GM13977 (cell line): ENCODE data around the gene CFAP54.

ENCODE experiments used
- DNase-seq: peaks from one replicate; pipeline ENCODE4 v3.0.0; 2012; ENCODE audit warnings: low spot score
- in situ Hi-C: fragments of 300-500 bp; cut with MboI; formaldehyde crosslinking; loops from one replicate; pipeline ENCODE4 v1.12.0; 2022; ENCODE audit warnings: low sequenced_read_pairs, low pct_unique_long_range_greater_than_20kb, mixed read lengths, inconsistent platforms; ENCODE audit not compliant: unreplicated experiment
- TF ChIP-seq, protein P1 (sequence below): IDR thresholded peaks from 2 replicates; pipeline ENCODE4 v1.5.1; 2012; ENCODE audit warnings: mild to moderate bottlenecking, control low read depth; ENCODE audit not compliant: insufficient read depth; ENCODE audit errors: extremely low read depth, missing control alignments

CFAP54 gene

DNA sequence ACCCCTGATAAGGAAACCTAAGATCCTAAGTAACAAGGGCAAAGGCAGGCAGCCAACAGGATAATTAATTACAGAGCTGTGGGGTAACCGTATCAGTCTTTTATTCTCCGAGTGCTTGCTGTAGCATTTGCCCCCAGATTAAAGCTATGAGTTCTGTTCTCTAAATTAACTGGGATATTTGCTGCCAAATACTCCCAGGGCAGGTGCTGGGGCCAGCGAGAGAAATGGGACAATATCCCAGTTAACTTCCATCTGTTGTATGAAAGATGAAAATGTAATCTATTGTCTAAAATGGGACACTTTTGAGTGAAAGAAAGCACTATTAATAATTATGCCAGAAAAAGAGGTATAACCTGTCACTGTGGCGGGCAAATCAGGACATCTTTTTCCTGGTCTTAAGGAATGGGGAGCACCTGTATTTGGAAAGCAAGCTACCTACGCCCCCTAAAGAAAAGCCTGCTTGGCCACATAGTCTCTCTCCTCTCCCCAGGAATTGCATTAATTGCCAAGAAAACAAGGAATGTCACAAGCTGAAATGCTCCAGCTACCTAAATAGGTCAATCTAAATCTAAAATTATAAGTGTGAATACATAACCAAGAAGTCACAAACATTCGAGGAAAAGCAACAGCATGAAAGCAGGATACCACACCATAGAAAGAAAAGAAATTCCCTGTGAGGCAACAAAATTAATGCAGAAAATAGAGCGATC is 26.7 kb upstream of the CFAP54 start:
- in situ Hi-C loops, result no loop called here
- DNase-seq, result no peak
- TF ChIP-seq, protein P1, sequence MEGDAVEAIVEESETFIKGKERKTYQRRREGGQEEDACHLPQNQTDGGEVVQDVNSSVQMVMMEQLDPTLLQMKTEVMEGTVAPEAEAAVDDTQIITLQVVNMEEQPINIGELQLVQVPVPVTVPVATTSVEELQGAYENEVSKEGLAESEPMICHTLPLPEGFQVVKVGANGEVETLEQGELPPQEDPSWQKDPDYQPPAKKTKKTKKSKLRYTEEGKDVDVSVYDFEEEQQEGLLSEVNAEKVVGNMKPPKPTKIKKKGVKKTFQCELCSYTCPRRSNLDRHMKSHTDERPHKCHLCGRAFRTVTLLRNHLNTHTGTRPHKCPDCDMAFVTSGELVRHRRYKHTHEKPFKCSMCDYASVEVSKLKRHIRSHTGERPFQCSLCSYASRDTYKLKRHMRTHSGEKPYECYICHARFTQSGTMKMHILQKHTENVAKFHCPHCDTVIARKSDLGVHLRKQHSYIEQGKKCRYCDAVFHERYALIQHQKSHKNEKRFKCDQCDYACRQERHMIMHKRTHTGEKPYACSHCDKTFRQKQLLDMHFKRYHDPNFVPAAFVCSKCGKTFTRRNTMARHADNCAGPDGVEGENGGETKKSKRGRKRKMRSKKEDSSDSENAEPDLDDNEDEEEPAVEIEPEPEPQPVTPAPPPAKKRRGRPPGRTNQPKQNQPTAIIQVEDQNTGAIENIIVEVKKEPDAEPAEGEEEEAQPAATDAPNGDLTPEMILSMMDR, result no peak

- TF ChIP-seq, protein P1, result no peak
- DNase-seq, result no peak
- in situ Hi-C loops, result no loop called here
These were observed 23.5 kb upstream of the CFAP54 start for GRCh38 chr12:96465896-96466295.

- TF ChIP-seq, protein P1, result no peak
- DNase-seq, result no peak
- in situ Hi-C loops, result no loop called here
These were observed 22.2 kb upstream of the CFAP54 start for GRCh38 chr12:96466939-96467751.

GRCh38 chr12:96471368-96472050 is 17.9 kb upstream of the CFAP54 start:
- DNase-seq, result no peak
- in situ Hi-C loops, result no loop called here
- TF ChIP-seq, protein P1, result no peak

DNA sequence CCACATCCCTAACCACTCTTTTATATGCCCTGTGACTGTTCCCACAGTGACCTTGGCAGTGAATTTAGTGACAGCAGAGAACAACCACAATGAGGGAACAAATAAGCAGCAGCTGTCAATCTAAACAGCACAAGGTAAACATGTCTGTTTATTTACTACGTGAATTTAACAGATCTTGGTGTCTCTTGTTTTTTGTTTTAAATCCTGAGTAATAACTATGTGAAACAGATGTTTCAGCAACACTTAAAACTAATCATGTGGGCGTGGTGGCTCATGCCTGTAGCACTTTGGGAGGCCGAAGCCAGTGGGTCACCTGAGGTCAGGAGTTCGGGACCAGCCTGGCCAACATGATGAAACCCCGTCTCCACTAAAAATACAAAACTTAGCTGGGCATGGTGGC is 17.0 kb upstream of the CFAP54 start:
- no peak for DNase-seq
- TF ChIP-seq, protein P1, result no peak
- in situ Hi-C loops, result no loop called here

DNA sequence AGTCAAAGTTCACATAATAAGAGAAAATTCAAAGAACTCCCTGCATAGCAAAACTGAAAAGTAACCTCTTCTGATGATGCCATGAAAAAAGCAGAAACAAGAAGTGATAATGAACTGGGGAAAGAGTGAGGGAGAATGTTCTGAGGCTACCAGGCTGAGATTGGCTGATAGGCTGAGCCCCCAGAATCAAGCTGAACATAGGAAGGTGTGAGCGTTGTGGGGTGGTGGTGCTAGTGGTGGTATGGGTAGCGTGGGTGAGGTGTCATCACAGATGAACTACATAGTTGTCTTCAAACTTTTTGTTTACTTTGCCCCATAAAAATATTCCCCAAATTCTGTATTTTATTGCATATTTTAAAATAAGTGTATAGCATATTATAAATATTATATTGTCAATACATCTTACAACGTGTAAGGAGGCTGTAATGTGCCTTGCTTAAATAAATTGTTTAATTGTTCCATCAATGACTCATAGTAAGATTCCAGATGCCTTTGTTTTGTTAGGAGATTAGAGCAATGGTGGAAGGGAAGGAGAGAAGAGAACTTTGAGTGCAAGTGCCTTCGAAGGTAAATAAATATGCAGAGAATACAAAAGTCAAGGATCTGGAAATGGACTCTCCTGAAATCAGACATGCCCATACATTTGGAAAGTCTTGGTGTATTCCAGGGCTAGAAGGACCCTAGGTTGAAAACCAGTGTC is 15.8 kb upstream of the CFAP54 start:
- no peak for DNase-seq
- TF ChIP-seq, protein P1, result no peak
- in situ Hi-C loops, result no loop called here
